CMK (cell line): ENCODE measurements around the gene NRXN2.

Experiments used
- DNase-seq: peaks from one replicate; pipeline ENCODE4 v3.0.0-alpha.2; 2010; ENCODE audit warnings: low read depth

The NRXN2 gene

GRCh38 chr11:64588701-64589100 lies 134.3 kb downstream of the NRXN2 start:
- DNase-seq = no peak

DNA sequence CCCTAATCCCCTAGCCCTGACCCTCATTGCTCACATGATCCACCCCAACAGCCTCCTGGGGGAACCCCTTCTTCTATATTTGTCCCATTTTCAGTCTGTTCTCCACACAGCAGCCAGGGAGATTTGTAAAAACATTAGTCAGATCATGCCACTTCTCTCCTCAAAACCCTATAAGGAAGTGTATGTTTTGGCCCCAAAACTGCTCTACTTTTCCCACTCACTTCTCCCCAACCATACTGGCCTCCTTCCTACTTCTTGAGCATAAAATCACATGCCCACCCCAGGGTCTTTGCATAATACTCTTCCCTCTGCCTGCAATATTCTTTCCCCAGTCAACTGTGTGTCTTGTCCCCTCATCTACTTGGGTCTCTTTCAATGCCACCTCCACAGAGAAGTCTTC lies 136.6 kb downstream of the NRXN2 start:
- DNase-seq = no peak

DNA sequence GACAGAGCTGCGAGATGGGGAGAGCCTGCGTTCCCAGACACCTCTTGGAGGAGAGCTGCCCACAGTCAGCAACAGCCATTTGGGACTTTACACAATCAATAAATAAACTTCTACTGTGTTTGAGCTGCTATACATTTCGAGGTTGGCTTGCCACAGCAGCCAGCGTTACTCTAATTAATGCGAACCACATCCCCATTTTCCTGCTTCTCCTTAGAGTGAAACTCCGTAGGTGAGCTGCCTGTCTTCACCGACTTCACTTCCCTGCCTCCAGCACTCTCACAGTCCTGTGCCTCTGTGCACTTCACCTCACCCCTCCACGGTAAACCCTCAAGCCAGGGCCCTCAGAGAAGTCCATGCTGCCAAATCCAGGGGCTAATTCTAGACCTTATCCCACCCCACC lies 137.8 kb downstream of the NRXN2 start:
- no peak for DNase-seq

DNA sequence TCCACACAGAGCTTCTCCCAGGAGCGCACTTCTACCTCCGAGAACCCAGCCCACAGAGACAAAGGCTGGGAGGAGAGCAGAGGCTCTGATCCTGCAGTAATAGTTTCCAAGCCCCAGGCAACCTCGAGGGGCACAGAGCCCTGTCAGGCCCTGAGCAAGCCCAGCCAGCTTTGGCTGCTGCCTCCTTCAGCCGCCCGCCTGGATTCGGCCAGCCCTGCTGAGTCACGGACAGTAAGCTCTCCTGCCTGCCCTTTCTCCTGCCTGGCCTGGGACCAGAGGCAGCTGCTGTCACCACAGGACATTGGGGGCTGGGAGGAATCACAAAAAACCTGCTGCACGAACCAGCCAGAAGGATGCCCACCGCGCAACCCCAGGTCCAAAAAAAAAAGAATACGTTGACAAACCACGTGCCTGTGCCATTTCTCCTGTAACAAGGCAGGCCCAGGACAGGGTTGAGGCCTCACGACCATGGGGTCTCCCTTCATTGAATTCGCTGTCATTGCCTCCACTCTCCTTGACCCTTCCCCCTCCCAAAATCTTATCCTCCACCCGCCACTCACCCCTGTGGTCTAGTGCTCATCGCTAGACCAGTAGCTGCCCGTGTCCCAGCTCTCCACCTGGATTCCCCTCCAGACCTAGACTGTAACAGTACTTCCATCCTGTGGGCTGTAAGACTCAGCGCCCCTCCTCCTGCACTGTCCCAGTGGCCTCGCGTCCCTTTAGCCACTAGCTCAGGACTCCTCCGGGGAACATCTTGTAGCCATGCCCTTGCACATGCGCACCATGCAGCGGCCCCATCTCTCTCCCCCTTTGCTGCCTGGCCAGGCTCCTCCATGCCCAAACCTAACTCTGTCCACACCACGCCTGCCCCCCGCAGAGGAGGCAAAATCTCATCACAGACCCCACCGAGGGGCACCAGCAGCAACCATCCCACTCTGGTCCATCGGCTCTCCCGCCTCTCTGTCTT lies 139.4 kb downstream of the NRXN2 start:
- DNase-seq = no peak

GRCh38 chr11:64582885-64583284 lies 140.1 kb downstream of the NRXN2 start:
- DNase-seq = no peak

DNA sequence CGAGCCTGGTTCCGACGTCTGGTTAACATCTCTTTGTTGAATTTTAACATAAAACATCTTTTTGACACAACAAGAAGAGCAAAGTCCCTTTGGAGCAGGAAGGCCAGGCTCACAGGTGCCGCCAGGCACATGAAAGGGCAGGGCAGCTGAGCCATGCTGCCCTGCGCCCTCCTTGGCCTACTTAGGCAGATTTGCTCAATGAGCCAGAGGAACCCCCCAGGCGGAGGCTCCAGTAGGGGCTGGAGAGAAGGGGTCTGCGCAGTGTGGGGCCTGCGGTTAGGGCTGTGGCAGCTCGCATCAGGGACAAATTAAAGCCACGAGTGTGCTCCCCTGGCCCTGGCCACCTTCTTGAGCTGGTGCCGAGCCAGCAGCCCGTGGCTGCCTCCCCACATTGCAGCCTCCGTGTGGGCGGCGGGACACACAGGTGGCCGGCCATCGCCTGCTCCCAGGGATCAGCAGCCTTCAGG lies 141.9 kb downstream of the NRXN2 start:
- DNase-seq = no peak

GRCh38 chr11:64580412-64580811 lies 142.6 kb downstream of the NRXN2 start:
- DNase-seq = no peak

- no peak for DNase-seq
These were observed 145.8 kb downstream of the NRXN2 start for GRCh38 chr11:64577202-64577601.

GRCh38 chr11:64572143-64572542 lies 150.9 kb downstream of the NRXN2 start:
- no peak for DNase-seq

- DNase-seq = no peak
These were observed 151.4 kb downstream of the NRXN2 start for GRCh38 chr11:64571410-64572091.

- DNase-seq = no peak
These were observed 152.0 kb downstream of the NRXN2 start for GRCh38 chr11:64571050-64571409.

- DNase-seq = no peak
These were observed 152.7 kb downstream of the NRXN2 start for GRCh38 chr11:64570341-64570740.

GRCh38 chr11:64569300-64569970 lies 153.6 kb downstream of the NRXN2 start:
- DNase-seq = no peak

DNA sequence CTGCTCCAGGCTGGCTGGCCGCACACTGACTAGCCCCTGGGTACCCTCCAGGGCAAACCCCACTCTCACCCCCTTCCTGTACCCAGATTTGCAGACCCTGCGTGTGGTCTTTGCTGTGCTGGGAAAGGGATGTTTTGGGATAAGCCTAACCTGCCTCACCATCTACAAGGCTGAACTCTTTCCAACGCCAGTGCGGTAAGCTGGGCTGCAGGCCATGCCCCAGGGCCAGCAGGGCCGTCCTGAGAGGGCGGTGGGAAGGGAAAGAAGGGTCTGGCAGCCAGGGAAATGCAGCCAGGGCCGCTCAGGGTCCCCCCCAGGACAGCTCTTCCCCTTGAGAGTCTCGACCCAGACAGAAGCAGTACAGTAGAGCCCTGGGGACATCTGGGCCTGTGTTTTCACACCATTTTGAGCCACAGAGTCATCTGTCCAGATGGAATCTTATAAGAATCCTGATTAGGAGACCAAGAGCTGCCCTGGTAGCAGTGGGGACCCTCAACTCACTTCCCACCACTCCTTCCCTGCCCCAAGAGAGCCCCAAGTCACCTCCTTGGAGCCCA lies 154.3 kb downstream of the NRXN2 start:
- no peak for DNase-seq

DNA sequence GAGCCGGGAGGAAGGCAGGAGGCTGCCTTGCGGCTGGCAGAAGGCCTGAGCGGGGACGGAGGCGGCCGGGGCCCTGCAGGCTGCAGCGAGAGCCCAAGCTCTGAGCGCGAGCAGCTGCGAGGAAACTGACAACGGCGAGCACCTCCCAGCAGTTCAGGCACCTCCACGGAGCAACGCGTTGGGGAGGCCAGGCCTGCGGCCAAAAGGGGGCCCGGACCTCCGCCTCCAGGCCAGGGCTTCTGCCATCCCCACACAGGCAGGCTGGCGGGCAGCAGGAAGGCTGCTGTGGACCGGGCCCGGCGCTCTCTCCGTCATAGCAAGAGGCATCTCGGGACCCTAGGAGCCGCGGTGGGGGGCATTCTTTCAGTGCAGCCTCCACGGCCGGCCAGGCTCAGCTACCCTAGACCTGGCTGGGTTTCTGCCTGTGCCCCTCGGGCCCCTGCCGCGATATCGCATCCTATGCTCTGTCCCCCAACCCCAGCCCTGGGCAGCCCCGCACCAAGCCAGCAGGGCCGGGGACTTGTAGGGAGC lies 154.9 kb downstream of the NRXN2 start:
- DNase-seq = no peak

- DNase-seq = no peak
These were observed 155.8 kb downstream of the NRXN2 start for GRCh38 chr11:64566915-64567891.

GRCh38 chr11:64566042-64566914 lies 156.7 kb downstream of the NRXN2 start:
- peak; percentile 29 for DNase-seq

DNA sequence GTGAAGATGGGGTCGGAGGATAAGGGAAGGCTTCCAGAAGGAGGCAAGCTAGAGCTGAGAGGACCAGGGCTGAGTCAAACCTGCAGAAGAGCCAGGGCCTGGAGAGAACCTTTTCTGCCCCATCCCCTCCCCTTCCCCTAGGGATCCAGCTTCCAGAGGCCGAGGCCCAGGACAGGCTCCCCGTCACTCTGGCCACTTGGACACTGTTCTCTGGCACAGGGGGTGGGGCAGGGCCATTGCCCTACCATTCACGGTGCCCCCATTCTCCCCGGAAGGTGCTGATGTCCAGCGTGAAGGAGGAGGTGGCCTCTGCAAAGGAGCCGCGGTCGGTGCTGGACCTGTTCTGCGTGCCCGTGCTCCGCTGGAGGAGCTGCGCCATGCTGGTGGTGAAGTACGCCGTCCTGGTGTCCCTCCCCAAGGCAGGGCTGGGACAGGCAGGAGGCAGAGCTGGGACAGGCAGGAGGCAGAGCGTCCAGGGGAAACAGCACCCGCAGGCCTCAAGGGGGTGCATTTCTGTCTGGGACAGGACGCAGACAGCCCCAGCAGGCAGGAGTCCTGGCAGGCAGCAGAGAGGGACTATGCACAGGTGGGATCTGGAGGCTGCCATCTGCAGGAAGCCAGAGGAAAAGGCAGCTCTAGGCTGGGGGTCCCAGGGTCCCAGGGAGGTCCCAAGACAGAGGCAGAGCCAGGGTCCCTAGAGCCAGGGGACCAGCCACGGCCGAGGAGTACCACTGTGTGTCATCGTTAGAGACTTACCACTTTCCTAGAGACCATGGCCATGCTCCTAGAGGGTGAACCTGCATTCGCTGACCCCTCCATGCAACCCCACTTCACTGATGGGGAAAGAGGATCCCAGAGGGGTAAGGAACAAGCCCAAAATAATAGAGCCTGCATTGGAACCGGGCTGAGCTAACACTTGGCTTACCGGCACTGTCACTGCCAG lies 157.8 kb downstream of the NRXN2 start:
- DNase-seq = no peak

DNA sequence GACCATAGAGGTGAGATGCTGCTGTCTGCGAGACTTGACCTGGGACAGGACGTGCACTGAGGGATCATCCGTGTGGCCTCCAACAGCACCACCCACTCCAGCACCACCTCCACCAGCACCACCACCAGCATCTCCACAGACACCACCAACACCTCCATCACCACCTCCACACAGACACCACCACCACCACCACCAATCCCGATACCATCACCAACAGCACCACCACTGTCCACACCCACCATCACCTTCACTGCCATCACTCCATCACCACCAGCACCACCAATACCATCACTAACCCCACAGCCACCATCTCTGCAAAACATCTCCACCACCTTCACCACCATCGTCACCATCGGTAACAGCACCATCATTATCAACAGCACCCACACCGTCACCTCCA lies 158.6 kb downstream of the NRXN2 start:
- no peak for DNase-seq
